Measurements from ENCODE around the gene H6PD. TPM values are rescaled to one million over a fixed set of nuclear protein-coding genes. Genes with fewer than 3 reads are reported as not detected.

H6PD gene
- polyA plus RNA-seq, 6 donors from 2014 or later: 6.5 to 16.6 (median 13.6) TPM

DNA sequence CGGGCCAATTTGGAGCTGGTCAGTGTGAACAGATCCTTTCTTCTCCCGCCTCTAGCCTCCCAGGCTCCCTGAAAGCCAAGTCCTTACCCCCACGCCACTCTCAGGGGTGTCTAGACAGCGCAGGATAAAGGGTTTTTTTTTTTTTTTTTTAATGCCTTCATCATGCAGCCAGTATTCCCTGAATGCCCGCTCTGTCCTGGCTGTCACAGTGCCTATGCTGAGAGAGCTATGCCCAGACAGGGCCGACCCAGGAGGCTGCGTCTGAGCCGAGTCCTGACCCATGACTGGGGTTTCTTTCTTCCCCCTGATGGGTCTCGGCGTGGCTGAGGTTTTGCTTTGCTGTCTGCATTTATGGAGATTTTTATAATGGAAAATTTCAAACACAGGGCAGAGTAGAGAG is 76.5 kb downstream of the H6PD start:
- Mint-ChIP-seq H3K36me3 (no peaks in the 10 kb centered on the region), H3K4me3 (no peak overlapping the region), H3K9me3 (no peaks in the 10 kb centered on the region), H3K27me3 (no peaks in the 10 kb centered on the region), H3K27ac (peak overlapping the region in 1 of 6 donors; percentile 53), H3K4me1 (peaks cover 9 to 39% (median 17%) of the 10 kb centered on the region in 3 donors)
- no peak for DNase-seq
- ATAC-seq (ENCODE audit: low read depth in 2 of 2): no peak

DNA sequence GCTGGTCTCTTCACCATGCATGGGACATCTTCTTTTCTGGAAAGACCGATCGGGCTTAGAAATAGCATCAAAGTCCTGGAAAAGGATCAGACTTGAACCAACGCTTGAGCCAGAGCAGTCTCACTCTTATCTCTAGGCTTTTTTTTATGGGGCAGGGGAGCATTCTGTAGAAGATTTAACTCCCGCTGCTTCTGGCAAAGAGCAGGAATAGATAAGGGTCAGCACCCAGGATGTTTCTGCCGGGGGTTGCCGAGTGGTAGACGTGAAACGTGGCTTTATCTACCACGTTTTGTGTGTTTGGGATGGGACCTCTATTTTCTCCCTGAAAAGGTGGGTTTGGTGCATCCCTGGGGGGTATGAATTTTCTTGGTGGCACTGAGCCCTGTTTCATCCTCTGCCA is 76.9 kb downstream of the H6PD start:
- no peaks in the 10 kb centered on the region for H3K27me3 Mint-ChIP-seq

DNA sequence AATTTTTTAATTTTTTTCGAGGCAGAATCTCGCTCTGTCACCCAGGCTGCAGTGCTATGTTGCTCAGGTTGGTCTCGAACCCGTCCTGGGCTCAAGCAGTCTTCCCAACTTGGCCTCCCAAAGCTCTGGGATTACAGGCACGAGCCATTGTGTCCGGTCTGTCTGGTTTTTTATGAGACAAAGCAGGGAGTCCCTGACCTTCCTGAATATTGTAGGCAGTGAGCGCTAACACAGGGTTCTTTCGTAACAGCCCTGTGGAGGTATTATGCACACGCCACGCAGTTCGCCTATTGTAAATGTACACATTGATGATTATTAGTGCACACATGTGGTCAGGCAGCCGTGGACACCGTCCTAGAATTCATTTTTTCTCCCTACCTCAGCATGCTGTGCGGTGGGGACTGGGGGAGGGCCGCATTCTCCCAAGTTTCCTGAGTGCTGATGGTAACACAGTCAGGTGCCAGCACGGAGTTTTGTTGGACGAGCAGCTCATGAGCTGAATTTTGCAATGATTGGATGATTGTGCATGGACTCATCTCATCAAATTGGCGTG is 77.7 kb downstream of the H6PD start:
- Mint-ChIP-seq H3K36me3 (no peaks in the 10 kb centered on the region), H3K27me3 (no peaks in the 10 kb centered on the region), H3K9me3 (no peaks in the 10 kb centered on the region), H3K27ac (no peak overlapping the region), H3K4me3 (no peak overlapping the region), H3K4me1 (peaks cover 9 to 37% (median 17%) of the 10 kb centered on the region in 3 donors)
- DNase-seq: no peak
- ATAC-seq (ENCODE audit: low read depth in 2 of 2): no peak

More for the DNA sequence above, 76.9 kb downstream of the H6PD start:
- Mint-ChIP-seq H3K27ac (peak overlapping the region in 1 of 6 donors; percentile 50), H3K4me1 (peaks cover 9 to 35% (median 13%) of the 10 kb centered on the region in 3 donors), H3K4me3 (no peak overlapping the region), H3K36me3 (no peaks in the 10 kb centered on the region), H3K9me3 (no peaks in the 10 kb centered on the region)
- DNase-seq: no peak
- ATAC-seq (ENCODE audit: low read depth in 2 of 2): no peak

DNA sequence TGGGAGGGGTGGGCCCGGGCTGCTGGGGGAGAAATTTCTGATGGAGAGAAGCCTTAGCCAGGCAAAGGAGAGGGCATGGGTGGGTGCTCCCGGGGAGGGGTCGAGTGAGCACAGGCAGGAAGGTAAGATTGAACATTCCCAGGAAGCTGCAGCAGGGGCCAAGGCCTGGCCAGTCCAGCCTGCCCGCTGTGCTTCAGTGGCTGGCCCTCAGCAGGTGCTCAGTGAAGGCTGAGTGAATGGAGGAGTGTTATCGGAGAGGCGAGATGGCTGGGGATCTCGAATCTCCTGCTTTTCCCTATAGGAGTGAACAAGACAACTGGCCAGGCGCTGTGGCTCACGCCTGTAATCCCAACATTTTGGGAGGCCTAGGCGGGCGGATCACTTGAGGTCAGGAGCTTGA is 79.0 kb downstream of the H6PD start:
- H3K9me3 Mint-ChIP-seq: no peaks in the 10 kb centered on the region
- H3K27ac Mint-ChIP-seq: no peak overlapping the region
- no peaks in the 10 kb centered on the region for H3K27me3 Mint-ChIP-seq
- no peak overlapping the region for H3K4me3 Mint-ChIP-seq
- peaks cover 8 to 44% (median 24%) of the 10 kb centered on the region in 3 donors for H3K4me1 Mint-ChIP-seq
- no peak for ATAC-seq (ENCODE audit: low read depth in 2 of 2)
- no peak for DNase-seq
- no peaks in the 10 kb centered on the region for H3K36me3 Mint-ChIP-seq

DNA sequence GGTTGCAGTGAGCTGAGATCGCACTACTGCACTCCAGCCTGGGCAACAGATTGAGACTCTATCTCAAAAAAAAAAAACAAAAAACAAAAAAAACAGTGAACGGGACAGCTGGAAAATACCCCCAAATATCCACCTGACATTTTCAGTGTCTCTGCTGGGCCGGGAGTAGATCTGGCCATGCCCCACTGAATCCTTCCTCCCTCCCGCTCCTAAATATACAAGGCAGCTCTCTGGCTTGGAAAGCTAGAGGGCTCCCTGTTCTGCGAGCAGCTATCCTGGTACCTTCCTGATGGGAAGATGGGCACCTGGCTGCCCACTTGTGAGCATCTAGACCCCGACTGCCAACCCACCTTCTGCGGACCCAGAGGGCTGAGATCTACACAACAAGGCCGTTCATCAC is 79.5 kb downstream of the H6PD start:
- H3K36me3 Mint-ChIP-seq: no peaks in the 10 kb centered on the region
- DNase-seq (no peak), ATAC-seq (ENCODE audit: low read depth in 2 of 2) (no peak)
- no peaks in the 10 kb centered on the region for H3K27me3 Mint-ChIP-seq
- peaks cover 3 to 41% (median 19%) of the 10 kb centered on the region in 3 donors for H3K4me1 Mint-ChIP-seq
- no peaks in the 10 kb centered on the region for H3K9me3 Mint-ChIP-seq
- peak overlapping the region in 2 of 6 donors; percentile 54 to 56 for H3K27ac Mint-ChIP-seq
- H3K4me3 Mint-ChIP-seq: peak overlapping the region in 1 of 8 donors; percentile 42

DNA sequence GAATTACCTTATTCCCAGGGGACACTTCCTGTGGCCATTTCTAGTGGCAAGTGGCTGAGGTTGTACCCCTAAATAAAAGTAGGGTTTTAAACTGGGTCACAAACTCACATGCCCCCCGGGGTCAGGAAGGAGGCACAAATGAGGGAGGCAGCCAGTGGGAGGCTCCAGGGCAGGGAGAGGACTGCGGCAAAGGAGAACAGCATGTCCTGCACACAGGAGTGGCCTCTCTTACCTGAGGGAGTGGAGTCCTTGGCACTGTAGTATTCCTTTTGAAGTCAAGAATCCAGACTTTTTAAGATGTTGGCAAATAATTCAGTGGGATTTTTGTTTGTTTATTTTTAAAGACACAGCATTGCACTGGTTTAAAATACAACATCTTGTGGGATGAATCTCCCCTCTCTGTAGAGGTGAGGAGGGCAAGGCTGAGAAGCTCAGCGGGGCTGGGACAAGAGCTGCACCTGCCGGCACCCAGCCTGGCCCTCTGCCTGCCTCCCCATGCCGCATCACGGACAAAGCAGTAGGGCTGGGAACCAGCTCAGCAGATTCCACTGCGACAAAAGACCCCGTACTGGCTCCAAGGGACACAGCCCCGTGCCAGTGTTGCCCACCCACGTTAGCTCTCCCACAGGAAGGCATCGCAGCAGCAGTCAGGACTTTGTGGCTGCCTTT is 80.3 kb downstream of the H6PD start:
- no peak for ATAC-seq (ENCODE audit: low read depth in 2 of 2)
- H3K27me3 Mint-ChIP-seq: no peaks in the 10 kb centered on the region

DNA sequence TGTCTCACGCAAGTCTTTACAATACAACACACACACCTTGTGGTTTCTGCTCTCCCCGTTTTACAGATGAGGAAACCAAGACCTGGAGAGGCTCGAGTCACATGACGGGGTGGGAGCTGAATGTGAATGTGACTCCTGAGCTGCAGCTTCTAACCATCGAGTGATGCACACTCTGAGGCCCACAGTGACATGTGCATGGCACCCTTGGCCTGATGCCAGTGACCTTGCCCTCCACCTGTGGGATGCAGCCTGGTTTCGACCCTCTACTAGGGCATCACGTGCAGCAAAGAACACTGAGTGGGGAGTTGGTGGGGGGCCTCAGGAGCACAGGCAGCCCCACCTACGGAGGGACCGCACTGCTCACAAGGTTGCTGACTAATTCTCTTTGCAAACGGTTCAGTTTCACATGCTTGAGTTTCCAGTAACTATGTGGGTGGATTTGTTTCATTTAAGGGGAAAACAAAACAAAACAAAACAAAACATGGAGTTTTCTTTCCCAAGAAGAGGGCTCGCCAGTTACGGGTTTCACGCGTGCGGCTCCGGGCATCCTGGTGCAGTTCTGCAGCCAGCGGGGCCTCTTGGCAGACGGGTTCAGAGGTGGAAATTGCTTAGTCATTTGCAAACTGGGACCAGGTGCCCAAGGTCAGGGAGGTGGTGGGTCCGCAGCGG is 81.0 kb downstream of the H6PD start:
- ATAC-seq (ENCODE audit: low read depth in 2 of 2) (no peak), DNase-seq (no peak)
- no peaks in the 10 kb centered on the region for H3K36me3 Mint-ChIP-seq
- H3K9me3 Mint-ChIP-seq: no peaks in the 10 kb centered on the region
- H3K27me3 Mint-ChIP-seq: no peaks in the 10 kb centered on the region
- H3K4me1 Mint-ChIP-seq: peaks cover 9 to 42% (median 20%) of the 10 kb centered on the region in 3 donors
- H3K27ac Mint-ChIP-seq: no peak overlapping the region
- H3K4me3 Mint-ChIP-seq: no peak overlapping the region

More for the DNA sequence above, 80.3 kb downstream of the H6PD start:
- Mint-ChIP-seq H3K4me1 (peaks cover 3 to 40% (median 15%) of the 10 kb centered on the region in 3 donors), H3K27ac (peak overlapping the region in 1 of 6 donors; percentile 67), H3K9me3 (no peaks in the 10 kb centered on the region), H3K36me3 (no peaks in the 10 kb centered on the region), H3K4me3 (peak overlapping the region in 1 of 8 donors; percentile 40)
- no peak for DNase-seq

DNA sequence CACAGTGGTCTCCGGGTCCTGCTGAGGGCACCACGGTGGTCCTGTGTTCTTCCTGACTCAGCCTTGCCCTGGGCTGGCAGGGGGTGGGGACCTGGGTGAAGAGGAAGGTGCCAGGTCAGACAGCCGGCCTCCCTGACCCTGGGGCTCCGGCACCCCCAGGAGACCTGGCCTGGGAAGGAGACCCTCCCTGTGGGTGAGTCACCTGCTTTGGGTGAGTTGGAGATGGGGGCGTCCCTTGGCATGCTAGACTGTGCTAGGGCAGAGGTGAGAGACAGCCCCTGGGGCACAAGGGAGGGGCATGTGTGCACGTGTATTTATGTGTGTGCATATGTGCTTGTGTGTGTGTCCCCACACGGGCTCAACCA is 81.5 kb downstream of the H6PD start:
- H3K4me3 Mint-ChIP-seq: no peak overlapping the region
- no peaks in the 10 kb centered on the region for H3K27me3 Mint-ChIP-seq
- H3K36me3 Mint-ChIP-seq: no peaks in the 10 kb centered on the region
- no peaks in the 10 kb centered on the region for H3K9me3 Mint-ChIP-seq
- DNase-seq: no peak
- H3K4me1 Mint-ChIP-seq: peaks cover 9 to 44% (median 22%) of the 10 kb centered on the region in 3 donors
- no peak for ATAC-seq (ENCODE audit: low read depth in 2 of 2)
- no peak overlapping the region for H3K27ac Mint-ChIP-seq

DNA sequence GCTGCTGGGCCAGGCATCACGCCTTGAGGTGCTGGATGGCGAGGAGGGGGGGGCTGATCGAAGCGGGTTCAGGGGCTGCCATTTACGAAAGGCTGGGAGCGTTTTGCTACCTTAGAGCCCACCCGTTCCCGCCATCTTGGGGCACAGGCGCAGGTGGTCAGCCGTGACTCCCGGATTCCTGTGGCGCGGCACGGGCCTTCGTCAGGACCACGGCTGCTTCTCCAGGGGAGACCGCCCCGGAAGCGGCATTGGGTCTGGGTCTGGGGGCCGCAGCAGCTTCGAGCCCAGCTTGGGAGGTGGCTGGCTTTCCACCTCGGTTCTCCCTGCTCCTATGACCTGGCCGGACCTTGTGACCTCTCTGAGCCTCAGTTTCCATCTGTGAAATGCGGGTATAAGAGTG is 81.9 kb downstream of the H6PD start:
- H3K27me3 Mint-ChIP-seq: no peaks in the 10 kb centered on the region
- peaks cover 12 to 46% (median 22%) of the 10 kb centered on the region in 3 donors for H3K4me1 Mint-ChIP-seq
- DNase-seq: no peak
- no peaks in the 10 kb centered on the region for H3K36me3 Mint-ChIP-seq
- no peak for ATAC-seq (ENCODE audit: low read depth in 2 of 2)
- H3K27ac Mint-ChIP-seq: no peak overlapping the region
- H3K9me3 Mint-ChIP-seq: no peaks in the 10 kb centered on the region
- H3K4me3 Mint-ChIP-seq: no peak overlapping the region

DNA sequence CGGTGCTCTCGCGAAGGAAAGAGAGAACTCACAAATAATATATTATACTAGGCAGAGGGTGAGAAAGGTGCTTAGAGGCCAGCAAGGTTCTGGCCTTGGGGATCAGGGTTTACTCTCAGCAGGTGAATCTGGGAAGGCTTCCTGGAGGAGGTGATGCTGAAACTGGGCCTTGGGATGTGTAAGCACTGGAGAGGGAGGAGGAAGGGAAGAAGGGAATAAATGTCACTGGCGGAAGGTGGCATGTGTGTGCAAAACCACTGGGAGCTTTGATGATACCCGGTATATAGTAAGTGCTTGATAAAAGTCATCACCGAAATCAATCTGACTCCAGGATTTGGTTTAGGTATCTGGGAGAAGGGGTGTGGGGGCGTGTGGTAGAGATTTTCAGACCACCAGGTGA is 82.5 kb downstream of the H6PD start:
- Mint-ChIP-seq H3K27me3 (no peaks in the 10 kb centered on the region), H3K36me3 (no peaks in the 10 kb centered on the region), H3K27ac (peak overlapping the region in 2 of 6 donors; percentile 41 to 95), H3K4me1 (peaks cover 13 to 46% (median 22%) of the 10 kb centered on the region in 3 donors), H3K4me3 (peak overlapping the region in 3 of 8 donors; percentile 35 to 79 (median 55)), H3K9me3 (no peaks in the 10 kb centered on the region)
- no peak for DNase-seq
- no peak for ATAC-seq (ENCODE audit: low read depth in 2 of 2)

DNA sequence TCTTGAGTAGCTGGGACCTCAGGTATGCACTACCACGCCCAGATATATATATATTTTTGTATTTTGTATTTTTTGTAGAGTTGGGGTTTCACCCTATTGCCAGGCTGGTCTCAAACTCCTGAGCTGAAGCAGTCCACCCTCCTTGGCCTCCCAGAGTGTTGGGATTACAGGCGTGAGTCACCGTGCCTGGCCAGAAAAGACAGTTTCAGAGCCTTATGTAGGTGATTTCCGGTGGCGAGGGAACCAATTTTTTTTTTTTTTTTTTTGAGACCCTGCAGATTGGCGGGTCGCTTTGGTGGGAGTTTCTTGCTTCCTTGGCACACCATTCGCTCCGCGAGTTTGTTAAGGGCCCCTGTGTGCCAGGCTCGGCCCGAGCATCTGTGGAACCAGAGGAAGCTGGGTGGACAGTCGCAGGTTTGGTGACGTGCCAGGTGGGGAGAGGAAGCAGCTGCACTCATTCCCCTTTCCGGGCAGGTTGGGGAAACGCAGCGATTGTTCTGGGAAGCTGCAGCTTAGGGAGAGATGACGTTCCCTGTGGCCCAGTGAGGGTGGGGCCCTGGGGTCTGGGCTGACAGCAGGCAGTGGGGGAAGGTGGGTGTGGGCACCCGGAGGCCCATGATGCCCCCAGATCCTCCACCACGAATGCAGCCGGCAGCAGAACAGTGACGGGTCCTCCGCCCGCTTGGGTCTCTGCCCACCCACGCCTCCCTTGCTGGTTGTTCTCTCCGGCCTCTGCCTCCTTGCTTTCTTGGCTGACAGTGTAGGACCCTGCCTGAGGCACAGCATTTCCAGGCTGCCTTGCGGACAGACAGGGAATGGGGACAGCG is 83.2 kb downstream of the H6PD start:
- Mint-ChIP-seq H3K27ac (peak overlapping the region in 3 of 6 donors; percentile 55 to 95 (median 89)), H3K36me3 (no peaks in the 10 kb centered on the region), H3K9me3 (no peaks in the 10 kb centered on the region), H3K4me3 (peak overlapping the region in 7 of 8 donors; percentile 25 to 84 (median 56)), H3K27me3 (no peaks in the 10 kb centered on the region), H3K4me1 (peaks cover 17 to 46% (median 22%) of the 10 kb centered on the region in 3 donors)
- DNase-seq (no peak), ATAC-seq (ENCODE audit: low read depth in 2 of 2) (peak in 1 of 2 donors; percentile 21)

DNA sequence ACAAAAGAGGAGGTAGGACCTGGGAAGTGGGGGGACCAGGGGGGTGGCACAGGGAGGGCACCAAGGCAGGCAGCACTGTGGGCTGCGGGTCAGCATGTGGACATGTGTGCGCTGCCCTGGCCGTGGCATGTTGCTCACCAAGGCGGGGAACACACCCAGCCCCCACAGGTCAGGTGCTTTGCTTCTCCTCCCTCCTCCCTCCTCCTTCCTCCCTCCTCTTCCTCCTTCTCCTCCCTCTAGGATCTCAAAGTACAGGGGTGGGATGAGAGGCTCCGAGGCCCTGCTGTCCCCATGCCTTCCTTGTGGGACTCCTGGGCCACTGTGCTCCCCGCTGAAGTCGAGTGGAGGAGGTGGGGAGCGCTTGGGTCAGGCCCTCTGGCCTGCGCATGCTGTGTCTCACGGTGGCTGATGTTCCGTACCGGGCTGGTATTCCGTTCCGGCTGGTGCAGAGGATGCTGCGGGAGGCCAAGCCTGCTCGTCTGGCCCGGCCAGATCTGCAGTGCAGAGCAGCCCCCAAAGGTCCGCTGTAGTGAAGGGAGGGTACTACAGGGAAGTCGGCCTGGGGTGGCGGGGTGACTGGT is 84.7 kb downstream of the H6PD start:
- no peak for ATAC-seq (ENCODE audit: low read depth in 2 of 2)
- Mint-ChIP-seq H3K36me3 (no peaks in the 10 kb centered on the region), H3K4me3 (no peak overlapping the region), H3K27ac (peak overlapping the region in 1 of 6 donors; percentile 22), H3K9me3 (no peaks in the 10 kb centered on the region), H3K4me1 (peaks cover 17 to 41% (median 22%) of the 10 kb centered on the region in 3 donors), H3K27me3 (no peaks in the 10 kb centered on the region)
- no peak for DNase-seq
